Neural progenitor cell (in vitro differentiated cells): Measurements from ENCODE around the gene LRCH4.

Experiments
- CTCF ChIP-seq: fragments of 200-600 bp; sonication (generic); IDR thresholded peaks from 2 replicates; pipeline ENCODE4 v1.5.1; 2017; ENCODE audit warnings: antibody characterized with exemption, mild to moderate bottlenecking
- EZH2 ChIP-seq: fragments of 200-600 bp; sonication (generic); IDR thresholded peaks from 2 replicates; pipeline ENCODE4 v1.6.1; 2017; ENCODE audit warnings: antibody characterized with exemption, mild to moderate bottlenecking, moderate library complexity
- EZH2phosphoT487 ChIP-seq: fragments of 200-600 bp; sonication (generic); IDR thresholded peaks from 2 replicates; pipeline ENCODE4 v1.6.1; 2017; ENCODE audit warnings: antibody characterized with exemption

DNA sequence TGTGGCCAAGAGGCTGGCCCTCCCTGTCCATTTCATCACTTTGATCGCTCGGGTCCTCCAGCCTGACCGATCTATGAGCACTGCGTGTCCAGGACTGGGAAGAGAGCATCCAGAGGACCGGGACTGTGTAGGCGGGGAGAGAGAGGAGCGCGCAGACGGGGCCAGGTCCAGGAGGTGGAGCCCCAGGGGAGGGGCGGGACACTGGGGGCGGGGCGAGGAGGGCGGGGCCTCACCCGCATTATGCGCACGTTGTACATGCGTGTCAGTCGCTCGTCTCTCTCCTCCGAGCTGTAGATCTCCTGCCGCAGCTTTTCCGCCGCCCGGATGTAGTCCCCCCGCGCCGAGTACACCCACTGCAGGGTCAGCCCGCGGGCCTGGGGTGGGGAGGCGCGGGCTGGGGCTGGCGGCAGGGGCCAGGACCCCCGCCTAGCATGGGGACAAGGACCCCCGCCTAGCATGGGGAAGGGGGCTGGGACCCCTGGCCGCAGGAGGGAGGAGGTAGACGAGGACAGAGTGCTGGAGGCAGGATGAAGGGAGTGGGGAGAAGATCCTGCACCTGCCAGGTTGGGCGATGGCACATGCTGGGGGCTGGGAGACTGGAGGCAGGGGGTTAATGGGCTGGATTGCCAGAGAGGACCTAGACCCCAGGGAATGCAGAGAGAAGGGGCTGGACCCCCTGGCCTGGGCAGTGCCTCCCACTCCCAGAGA lies 40.8 kb upstream of the LRCH4 start:
- TF ChIP-seq EZH2phosphoT487 (no peak), CTCF (no peak), EZH2 (no peak)
